Transverse colon (tissue), 3 donors: Measurements from ENCODE around the gene PRRC2A.

Experiments used
- POLR2A ChIP-seq: fragments of 450-650 bp; IDR thresholded peaks from one replicate; pipeline ENCODE4 v1.6.1; 2016; ENCODE audit warnings: antibody characterized with exemption, mild to moderate bottlenecking, moderate library complexity
- TF ChIP-seq, protein P1 (sequence below), 5 experiments: fragments of 200-600 bp in 3 of 5; fragments of 450-650 bp in 2 of 5; sonication (generic) in 3 of 5; IDR thresholded peaks; 1 replicate in 2 of 5; 2 replicates in 3 of 5; pipeline ENCODE4 v1.5.1; 2016 to 2017; ENCODE audit warnings: antibody characterized with exemption in 5 of 5, inconsistent platforms in 3 of 5, mild to moderate bottlenecking in 2 of 5, moderate library complexity in 1 of 5

DNA sequence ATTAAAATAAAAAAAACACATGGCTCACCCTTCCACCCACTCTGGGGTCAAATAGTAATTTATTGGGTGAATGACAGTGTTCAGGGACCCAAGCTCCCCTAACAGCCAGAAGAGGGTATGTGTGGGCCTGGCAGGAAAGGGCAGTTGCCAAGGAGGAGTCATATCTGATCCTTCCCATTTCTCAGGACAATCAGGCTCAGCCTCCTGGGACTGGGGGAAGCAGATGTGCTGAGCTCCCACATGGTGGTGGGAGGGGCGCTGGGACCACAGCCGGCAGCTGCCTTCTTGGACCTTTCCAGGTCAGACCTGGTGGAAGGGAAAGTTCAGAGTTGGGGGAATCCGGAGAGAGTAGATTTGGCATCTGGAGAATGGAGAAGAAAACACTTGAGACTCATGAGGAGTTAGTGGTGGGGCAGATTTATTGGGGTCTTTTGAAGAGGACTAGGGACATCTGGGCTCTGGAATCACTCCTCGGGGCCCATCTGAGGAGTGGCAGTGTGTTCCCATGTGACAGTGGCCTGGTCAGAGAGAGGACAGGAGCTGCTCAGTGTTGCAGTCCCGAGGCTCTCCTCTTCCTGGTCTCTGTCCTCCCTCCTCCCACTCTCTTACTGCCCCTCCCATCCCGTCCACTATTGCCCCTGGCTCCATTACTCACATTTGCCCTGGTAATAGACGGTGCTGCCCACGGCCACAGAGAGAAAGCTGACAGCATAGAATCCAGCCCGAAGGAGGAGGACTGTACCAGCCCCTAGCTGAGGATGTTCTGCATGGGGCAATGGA lies 31.5 kb upstream of the PRRC2A start:
- TF ChIP-seq, protein P1, sequence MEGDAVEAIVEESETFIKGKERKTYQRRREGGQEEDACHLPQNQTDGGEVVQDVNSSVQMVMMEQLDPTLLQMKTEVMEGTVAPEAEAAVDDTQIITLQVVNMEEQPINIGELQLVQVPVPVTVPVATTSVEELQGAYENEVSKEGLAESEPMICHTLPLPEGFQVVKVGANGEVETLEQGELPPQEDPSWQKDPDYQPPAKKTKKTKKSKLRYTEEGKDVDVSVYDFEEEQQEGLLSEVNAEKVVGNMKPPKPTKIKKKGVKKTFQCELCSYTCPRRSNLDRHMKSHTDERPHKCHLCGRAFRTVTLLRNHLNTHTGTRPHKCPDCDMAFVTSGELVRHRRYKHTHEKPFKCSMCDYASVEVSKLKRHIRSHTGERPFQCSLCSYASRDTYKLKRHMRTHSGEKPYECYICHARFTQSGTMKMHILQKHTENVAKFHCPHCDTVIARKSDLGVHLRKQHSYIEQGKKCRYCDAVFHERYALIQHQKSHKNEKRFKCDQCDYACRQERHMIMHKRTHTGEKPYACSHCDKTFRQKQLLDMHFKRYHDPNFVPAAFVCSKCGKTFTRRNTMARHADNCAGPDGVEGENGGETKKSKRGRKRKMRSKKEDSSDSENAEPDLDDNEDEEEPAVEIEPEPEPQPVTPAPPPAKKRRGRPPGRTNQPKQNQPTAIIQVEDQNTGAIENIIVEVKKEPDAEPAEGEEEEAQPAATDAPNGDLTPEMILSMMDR (IDR thresholded peaks at IDR 0.05): no peak
- no peak for TF ChIP-seq POLR2A
